ENCODE data around the gene ELF2.
A peak's percentile ranks its signal among the peaks of the same experiment; 100 is the strongest.
"Not testable (repeated sequence)": the region's sequence is repeated elsewhere in the genome, so short reads cannot be mapped to it uniquely, and the experiment has no call there.

Gene ELF2

GRCh38 chr4:139144161-139144859 is 32.7 kb downstream of the ELF2 start:
- peak; percentile 19 for DNase-seq (ENCODE audit: low read depth)

- no peak for DNase-seq (ENCODE audit: low read depth)
These were observed 34.0 kb downstream of the ELF2 start for GRCh38 chr4:139142980-139143379.

- no peak for DNase-seq (ENCODE audit: low read depth)
These were observed 34.9 kb downstream of the ELF2 start for GRCh38 chr4:139142087-139142486.

GRCh38 chr4:139137763-139138162 is 39.3 kb downstream of the ELF2 start:
- DNase-seq (ENCODE audit: low read depth): no peak

GRCh38 chr4:139134403-139134802 is 42.6 kb downstream of the ELF2 start:
- DNase-seq (ENCODE audit: low read depth): no peak

GRCh38 chr4:139131209-139131870 is 45.7 kb downstream of the ELF2 start:
- DNase-seq (ENCODE audit: low read depth): no peak

- DNase-seq (ENCODE audit: low read depth): no peak
These were observed 47.8 kb downstream of the ELF2 start for GRCh38 chr4:139129206-139129605.

GRCh38 chr4:139126898-139127297 is 50.1 kb downstream of the ELF2 start:
- no peak for DNase-seq (ENCODE audit: low read depth)

GRCh38 chr4:139123910-139124309 is 53.1 kb downstream of the ELF2 start:
- DNase-seq (ENCODE audit: low read depth): no peak

- no peak for DNase-seq (ENCODE audit: low read depth)
These were observed 58.7 kb downstream of the ELF2 start for GRCh38 chr4:139118365-139118764.

- DNase-seq (ENCODE audit: low read depth): no peak
These were observed 61.8 kb downstream of the ELF2 start for GRCh38 chr4:139115226-139115625.

- not testable (repeated sequence) for DNase-seq (ENCODE audit: low read depth)
These were observed 62.2 kb downstream of the ELF2 start for GRCh38 chr4:139114795-139115194.

GRCh38 chr4:139112650-139113049 is 64.4 kb downstream of the ELF2 start:
- DNase-seq (ENCODE audit: low read depth): no peak

- DNase-seq (ENCODE audit: low read depth): no peak
These were observed 68.4 kb downstream of the ELF2 start for GRCh38 chr4:139108567-139109128.

GRCh38 chr4:139099366-139099982 is 77.5 kb downstream of the ELF2 start:
- DNase-seq (ENCODE audit: low read depth): peak; percentile 71

- no peak for DNase-seq (ENCODE audit: low read depth)
These were observed 84.7 kb downstream of the ELF2 start for GRCh38 chr4:139092271-139092670.

- DNase-seq (ENCODE audit: low read depth): peak; percentile 6
These were observed 91.9 kb downstream of the ELF2 start for GRCh38 chr4:139085141-139085540.

GRCh38 chr4:139084804-139085093 is 92.3 kb downstream of the ELF2 start:
- DNase-seq (ENCODE audit: low read depth): no peak

- DNase-seq (ENCODE audit: low read depth): peak; percentile 97
These were observed 92.8 kb downstream of the ELF2 start for GRCh38 chr4:139083956-139084803.

GRCh38 chr4:139083607-139083955 is 93.4 kb downstream of the ELF2 start:
- peak; percentile 64 for DNase-seq (ENCODE audit: low read depth)

- peak; percentile 98 for DNase-seq (ENCODE audit: low read depth)
These were observed 94.0 kb downstream of the ELF2 start for GRCh38 chr4:139082750-139083606.

All from fibroblast of gingiva (primary cell).